ENCODE data around the gene MCM6. TPM values are rescaled to one million over a fixed set of nuclear protein-coding genes. Genes with fewer than 3 reads are reported as not detected.
A peak's percentile ranks its signal among the peaks of the same experiment; 100 is the strongest.

Gene MCM6
- total and polyA plus RNA-seq, 7 experiments from 2014 or later: 12.1 to 105 (median 21.0) TPM

DNA sequence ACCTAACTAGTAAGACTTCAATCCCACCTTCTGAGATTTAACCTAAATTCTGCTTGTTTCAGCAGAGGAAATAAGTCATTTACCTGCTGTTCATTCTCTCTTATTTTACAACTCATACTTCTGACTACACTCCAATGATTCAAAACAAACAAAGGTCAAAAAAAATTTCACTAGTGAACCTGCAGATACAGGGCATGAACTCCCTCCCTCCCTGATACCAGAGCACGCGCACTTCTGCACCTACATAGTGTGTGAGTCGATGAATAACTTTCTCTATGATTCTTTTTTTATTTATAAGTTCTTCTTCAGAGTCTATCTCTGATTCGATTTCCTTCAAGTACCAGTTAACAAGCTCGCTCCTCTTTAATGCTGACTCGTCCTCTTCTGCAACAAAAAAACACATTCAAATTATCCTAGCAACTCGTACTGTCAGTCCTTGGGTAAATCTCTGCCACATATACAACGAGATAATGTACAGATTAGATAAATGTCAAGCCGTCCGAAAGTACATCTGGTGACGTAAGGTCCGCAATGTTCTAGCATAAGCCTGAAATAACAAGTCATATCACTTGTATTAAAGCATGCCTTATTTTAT is 31.8 kb downstream of the MCM6 start:
- intact Hi-C loops (cut with micrococcal nuclease): no loop called here
- Mint-ChIP-seq H3K27me3 (no peaks in the 10 kb centered on the region), H3K27ac (no peak overlapping the region), H3K4me1 (peaks cover 2 to 35% (median 10%) of the 10 kb centered on the region in 7 donors), H3K36me3 (peaks cover 9 to 51% (median 41%) of the 10 kb centered on the region in 5 donors), H3K4me3 (no peak overlapping the region), H3K9me3 (no peaks in the 10 kb centered on the region)
- Histone ChIP-seq H3K36me3 (ENCODE audit: control insufficient read depth in 2 of 3, insufficient read depth in 3 of 3, low read length in 3 of 3) (peaks cover 0 to 50% (median 4%) of the 10 kb centered on the region in 3 experiments), H3K4me1 (ENCODE audit: control insufficient read depth in 2 of 2, insufficient read depth in 2 of 2, low read length in 2 of 2) (no peaks in the 10 kb centered on the region), H3K27me3 (ENCODE audit: control insufficient read depth in 2 of 2, insufficient read depth in 2 of 2, low read length in 2 of 2) (no peaks in the 10 kb centered on the region), H3K27ac (ENCODE audit: low read depth, low read length) (no peak overlapping the region), H3K4me3 (ENCODE audit: low read length) (no peak overlapping the region), H3K9me3 (ENCODE audit: control insufficient read depth in 2 of 3, low read length in 3 of 3) (no peaks in the 10 kb centered on the region)
- POLR2A ChIA-PET: no interaction called here
- no peak for ATAC-seq
- CTCF ChIA-PET: no interaction called here
- DNase-seq: no peak

DNA sequence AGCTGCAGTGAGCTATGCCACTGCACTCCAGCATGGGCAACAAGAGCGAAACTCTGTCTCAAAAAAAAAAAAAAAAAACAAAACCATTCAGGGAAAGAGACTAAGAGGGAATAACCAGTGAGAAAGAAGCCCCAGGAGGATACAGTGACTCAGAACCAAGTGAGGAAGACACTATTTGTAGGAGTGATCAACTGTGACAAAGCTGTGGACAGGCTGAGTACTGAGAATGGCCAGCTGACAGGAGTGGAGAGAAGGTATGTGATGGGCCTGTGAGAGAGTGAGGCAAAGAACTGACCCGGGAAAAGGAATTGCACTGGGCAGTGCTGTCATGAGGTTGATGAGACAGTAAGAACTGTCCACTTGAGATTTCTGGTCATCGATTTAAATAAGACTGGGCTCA is 32.6 kb downstream of the MCM6 start:
- Mint-ChIP-seq H3K27me3 (no peaks in the 10 kb centered on the region), H3K4me1 (peaks cover 2 to 32% (median 10%) of the 10 kb centered on the region in 7 donors), H3K9me3 (no peaks in the 10 kb centered on the region), H3K4me3 (no peak overlapping the region), H3K27ac (no peak overlapping the region), H3K36me3 (peaks cover 9 to 44% (median 35%) of the 10 kb centered on the region in 5 donors)
- Histone ChIP-seq H3K27me3 (ENCODE audit: control insufficient read depth in 2 of 2, insufficient read depth in 2 of 2, low read length in 2 of 2) (no peaks in the 10 kb centered on the region), H3K36me3 (ENCODE audit: control insufficient read depth in 2 of 3, insufficient read depth in 3 of 3, low read length in 3 of 3) (peaks cover 0 to 46% (median 4%) of the 10 kb centered on the region in 3 experiments), H3K4me1 (ENCODE audit: control insufficient read depth in 2 of 2, insufficient read depth in 2 of 2, low read length in 2 of 2) (no peaks in the 10 kb centered on the region), H3K27ac (ENCODE audit: low read depth, low read length) (no peak overlapping the region), H3K9me3 (ENCODE audit: control insufficient read depth in 2 of 3, low read length in 3 of 3) (no peaks in the 10 kb centered on the region), H3K4me3 (ENCODE audit: low read length) (no peak overlapping the region)
- no peak for ATAC-seq
- DNase-seq: no peak
- POLR2A ChIA-PET: no interaction called here
- intact Hi-C loops (cut with micrococcal nuclease): no loop called here
- CTCF ChIA-PET: no interaction called here

DNA sequence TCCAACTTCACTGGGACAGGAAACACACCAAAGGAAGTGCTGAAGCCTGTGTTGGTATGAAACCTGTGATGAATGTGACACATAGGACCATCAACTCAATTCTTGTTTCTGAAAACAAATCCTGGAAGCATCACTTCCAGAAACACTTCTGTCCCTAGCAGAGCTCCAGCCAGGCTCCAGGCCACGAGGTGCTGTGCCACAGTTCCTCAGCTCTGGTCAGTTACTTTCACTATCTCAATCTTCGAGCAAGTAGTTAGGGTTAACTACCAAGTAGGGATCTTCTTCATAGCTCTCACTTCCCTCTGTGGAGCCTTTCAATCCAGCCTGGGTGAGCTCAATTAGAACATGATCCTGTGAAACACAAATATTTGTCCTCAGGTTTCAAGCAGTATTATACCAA is 35.6 kb downstream of the MCM6 start:
- H3K36me3 Mint-ChIP-seq: peaks cover 9 to 37% (median 27%) of the 10 kb centered on the region in 5 donors
- H3K9me3 ChIP-seq (ENCODE audit: control insufficient read depth in 2 of 3, low read length in 3 of 3): no peaks in the 10 kb centered on the region

DNA sequence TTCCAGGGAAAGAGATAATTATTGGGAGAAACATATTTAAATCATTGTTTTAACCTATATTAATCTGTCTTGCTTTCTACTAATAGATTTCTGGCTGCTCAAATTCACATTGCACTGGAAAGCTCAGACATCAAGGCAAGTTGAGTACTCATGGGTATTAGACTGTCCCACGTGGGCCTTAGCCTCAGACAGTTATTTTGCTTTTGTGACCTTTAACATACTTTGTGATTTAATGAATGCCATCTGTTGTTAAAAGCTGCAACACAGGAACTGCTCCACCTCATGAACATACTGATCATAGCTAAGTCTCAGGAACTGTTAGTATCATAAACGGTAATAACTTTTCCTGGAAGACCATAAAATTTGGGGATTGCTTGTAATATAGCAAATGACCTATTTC is 36.5 kb downstream of the MCM6 start:
- no peaks in the 10 kb centered on the region for H3K27me3 Mint-ChIP-seq
- intact Hi-C loops (cut with micrococcal nuclease): loop anchor here in 1 of 2 donors (2.0 kb wide), 1 partner anchor 19 kb away; no protein-coding TSS in a partner anchor
- ATAC-seq (no peak), DNase-seq (no peak)
- peaks cover 9 to 32% (median 27%) of the 10 kb centered on the region in 5 donors for H3K36me3 Mint-ChIP-seq
- CTCF ChIA-PET: no interaction called here
- Histone ChIP-seq H3K27me3 (ENCODE audit: control insufficient read depth in 2 of 2, insufficient read depth in 2 of 2, low read length in 2 of 2) (no peaks in the 10 kb centered on the region), H3K9me3 (ENCODE audit: control insufficient read depth in 2 of 3, low read length in 3 of 3) (no peaks in the 10 kb centered on the region), H3K4me3 (ENCODE audit: low read length) (no peak overlapping the region), H3K4me1 (ENCODE audit: control insufficient read depth in 2 of 2, insufficient read depth in 2 of 2, low read length in 2 of 2) (no peaks in the 10 kb centered on the region), H3K27ac (ENCODE audit: low read depth, low read length) (no peak overlapping the region), H3K36me3 (ENCODE audit: control insufficient read depth in 2 of 3, insufficient read depth in 3 of 3, low read length in 3 of 3) (peaks cover 0 to 16% (median 0%) of the 10 kb centered on the region in 3 experiments)
- H3K9me3 Mint-ChIP-seq: no peaks in the 10 kb centered on the region
- H3K27ac Mint-ChIP-seq: peak overlapping the region in 2 of 9 donors; percentile 7 to 11
- H3K4me3 Mint-ChIP-seq: no peak overlapping the region
- H3K4me1 Mint-ChIP-seq: peaks cover 2 to 41% (median 20%) of the 10 kb centered on the region in 7 donors
- POLR2A ChIA-PET: no interaction called here

More for the DNA sequence above, 35.6 kb downstream of the MCM6 start:
- POLR2A ChIA-PET: no interaction called here
- peaks cover 2 to 40% (median 18%) of the 10 kb centered on the region in 7 donors for H3K4me1 Mint-ChIP-seq
- Histone ChIP-seq H3K27ac (ENCODE audit: low read depth, low read length) (peak overlapping the region; percentile 12), H3K36me3 (ENCODE audit: control insufficient read depth in 2 of 3, insufficient read depth in 3 of 3, low read length in 3 of 3) (peaks cover 0 to 25% (median 0%) of the 10 kb centered on the region in 3 experiments), H3K27me3 (ENCODE audit: control insufficient read depth in 2 of 2, insufficient read depth in 2 of 2, low read length in 2 of 2) (no peaks in the 10 kb centered on the region), H3K4me1 (ENCODE audit: control insufficient read depth in 2 of 2, insufficient read depth in 2 of 2, low read length in 2 of 2) (no peaks in the 10 kb centered on the region), H3K4me3 (ENCODE audit: low read length) (no peak overlapping the region)
- no peaks in the 10 kb centered on the region for H3K9me3 Mint-ChIP-seq
- H3K4me3 Mint-ChIP-seq: no peak overlapping the region
- peak overlapping the region in 8 of 9 donors; percentile 7 to 56 (median 36) for H3K27ac Mint-ChIP-seq
- ATAC-seq: no peak
- no peaks in the 10 kb centered on the region for H3K27me3 Mint-ChIP-seq
- no peak for DNase-seq
- CTCF ChIA-PET: no interaction called here
- intact Hi-C loops (cut with micrococcal nuclease): loop anchor here in 1 of 2 donors (2.0 kb wide), 1 partner anchor 20 kb away; no protein-coding TSS in a partner anchor

DNA sequence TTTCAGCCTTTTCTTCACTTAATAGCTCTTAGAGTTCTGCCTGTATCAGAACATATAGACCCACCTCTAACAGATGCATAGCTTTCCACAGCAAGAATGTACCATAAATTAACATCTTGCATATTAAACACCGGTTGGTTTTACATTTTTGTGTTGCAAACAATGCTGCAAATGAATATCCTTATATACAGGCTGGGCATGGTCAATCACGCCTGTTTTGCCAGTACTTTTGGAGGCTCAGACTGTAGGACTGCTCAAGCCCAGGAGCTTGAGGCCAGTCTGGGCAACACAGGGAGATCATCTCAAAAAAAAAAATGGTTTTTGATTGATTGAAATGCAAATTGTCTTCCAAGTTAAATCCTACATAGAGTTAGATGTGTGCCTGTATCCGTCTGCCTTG is 37.7 kb downstream of the MCM6 start:
- H3K27me3 Mint-ChIP-seq: no peaks in the 10 kb centered on the region
- Histone ChIP-seq H3K36me3 (ENCODE audit: control insufficient read depth in 2 of 3, insufficient read depth in 3 of 3, low read length in 3 of 3) (peaks cover 0 to 10% (median 0%) of the 10 kb centered on the region in 3 experiments), H3K4me3 (ENCODE audit: low read length) (no peak overlapping the region), H3K27ac (ENCODE audit: low read depth, low read length) (no peak overlapping the region), H3K27me3 (ENCODE audit: control insufficient read depth in 2 of 2, insufficient read depth in 2 of 2, low read length in 2 of 2) (no peaks in the 10 kb centered on the region), H3K9me3 (ENCODE audit: control insufficient read depth in 2 of 3, low read length in 3 of 3) (no peaks in the 10 kb centered on the region), H3K4me1 (ENCODE audit: control insufficient read depth in 2 of 2, insufficient read depth in 2 of 2, low read length in 2 of 2) (no peaks in the 10 kb centered on the region)
- POLR2A ChIA-PET: no interaction called here
- H3K4me3 Mint-ChIP-seq: no peak overlapping the region
- intact Hi-C loops (cut with micrococcal nuclease): no loop called here
- H3K4me1 Mint-ChIP-seq: peaks cover 0 to 41% (median 20%) of the 10 kb centered on the region in 7 donors
- CTCF ChIA-PET: no interaction called here
- H3K27ac Mint-ChIP-seq: no peak overlapping the region
- H3K9me3 Mint-ChIP-seq: no peaks in the 10 kb centered on the region
- ATAC-seq (no peak), DNase-seq (no peak)
- H3K36me3 Mint-ChIP-seq: peaks cover 9 to 26% (median 14%) of the 10 kb centered on the region in 5 donors

DNA sequence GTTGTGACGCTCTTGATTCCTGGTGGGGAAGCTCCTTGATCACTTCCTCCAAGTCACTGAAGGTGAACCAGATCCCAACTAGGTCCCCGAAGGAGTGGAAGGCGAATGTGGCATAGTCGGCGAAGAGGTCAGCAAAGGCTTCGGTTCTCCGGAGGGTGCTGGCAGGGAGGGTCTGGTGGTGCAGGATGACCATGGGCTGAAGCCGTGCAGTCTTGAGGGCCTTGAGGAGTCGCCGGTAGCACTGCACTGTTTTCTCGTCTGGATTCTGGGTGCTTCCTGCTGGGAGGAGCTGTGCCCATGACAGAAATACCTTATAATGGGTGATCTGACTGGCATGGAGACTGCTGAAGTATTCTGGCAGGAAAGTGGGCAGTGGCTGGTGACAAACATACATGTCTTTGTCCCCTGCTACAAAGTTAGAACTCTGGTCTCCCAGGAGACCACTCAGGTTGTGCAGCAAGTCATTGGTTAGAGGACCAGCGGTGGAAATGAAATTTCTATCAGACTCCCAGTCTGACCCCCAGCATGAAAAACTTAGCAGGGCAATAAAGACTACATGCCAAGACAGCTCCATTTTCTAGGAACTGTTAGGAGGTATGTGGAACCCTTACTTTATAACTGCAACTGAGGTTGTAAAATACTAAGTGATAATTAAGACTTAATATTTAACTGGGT is 39.5 kb downstream of the MCM6 start, which contains the start of gene LCT:
Gene LCT, minus strand, starts transcription at position 589 of the 675 bp plus-strand sequence. Its CDS starts 15 bp downstream, at position 574.
- no peaks in the 10 kb centered on the region for H3K9me3 Mint-ChIP-seq
- no peaks in the 10 kb centered on the region for H3K27me3 Mint-ChIP-seq
- Histone ChIP-seq H3K9me3 (ENCODE audit: control insufficient read depth in 2 of 3, low read length in 3 of 3) (no peaks in the 10 kb centered on the region), H3K4me3 (ENCODE audit: low read length) (no peak within 1 kb of the TSS), H3K36me3 (ENCODE audit: control insufficient read depth in 2 of 3, insufficient read depth in 3 of 3, low read length in 3 of 3) (peaks cover 0 to 4% (median 0%) of the 10 kb centered on the region in 3 experiments), H3K27ac (ENCODE audit: low read depth, low read length) (no peak within 1 kb of the TSS), H3K27me3 (ENCODE audit: control insufficient read depth in 2 of 2, insufficient read depth in 2 of 2, low read length in 2 of 2) (no peaks in the 10 kb centered on the region), H3K4me1 (ENCODE audit: control insufficient read depth in 2 of 2, insufficient read depth in 2 of 2, low read length in 2 of 2) (no peaks in the 10 kb centered on the region)
- H3K36me3 Mint-ChIP-seq: peaks cover 0 to 15% (median 3%) of the 10 kb centered on the region in 5 donors
- ChIA-PET CTCF (interaction anchor here (0.6 kb wide), 2 partner anchors 403 to 669 kb away, joined by 3 to 4 read pairs; no protein-coding TSS in a partner anchor), POLR2A (no interaction called here)
- intact Hi-C loops (cut with micrococcal nuclease): no loop called here
- ATAC-seq (no peak), DNase-seq (no peak)
- no peak within 1 kb of the TSS for H3K4me3 Mint-ChIP-seq
- H3K4me1 Mint-ChIP-seq: peaks cover 0 to 32% (median 20%) of the 10 kb centered on the region in 7 donors
- H3K27ac Mint-ChIP-seq: peak within 1 kb of the TSS in 2 of 9 donors; percentile 8 to 42

Data from naive thymus-derived CD4-positive, alpha-beta T cell (primary cell).